ENCODE results near the gene IDUA. TPM values are rescaled to one million over a fixed set of nuclear protein-coding genes. Genes with fewer than 3 reads are reported as not detected.
"Not testable (repeated sequence)": the region's sequence is repeated elsewhere in the genome, so short reads cannot be mapped to it uniquely, and the experiment has no call there.

The IDUA gene
- total RNA-seq, 4 donors from 2014 or later, result 23.9 to 79.4 (median 52.9) TPM

DNA sequence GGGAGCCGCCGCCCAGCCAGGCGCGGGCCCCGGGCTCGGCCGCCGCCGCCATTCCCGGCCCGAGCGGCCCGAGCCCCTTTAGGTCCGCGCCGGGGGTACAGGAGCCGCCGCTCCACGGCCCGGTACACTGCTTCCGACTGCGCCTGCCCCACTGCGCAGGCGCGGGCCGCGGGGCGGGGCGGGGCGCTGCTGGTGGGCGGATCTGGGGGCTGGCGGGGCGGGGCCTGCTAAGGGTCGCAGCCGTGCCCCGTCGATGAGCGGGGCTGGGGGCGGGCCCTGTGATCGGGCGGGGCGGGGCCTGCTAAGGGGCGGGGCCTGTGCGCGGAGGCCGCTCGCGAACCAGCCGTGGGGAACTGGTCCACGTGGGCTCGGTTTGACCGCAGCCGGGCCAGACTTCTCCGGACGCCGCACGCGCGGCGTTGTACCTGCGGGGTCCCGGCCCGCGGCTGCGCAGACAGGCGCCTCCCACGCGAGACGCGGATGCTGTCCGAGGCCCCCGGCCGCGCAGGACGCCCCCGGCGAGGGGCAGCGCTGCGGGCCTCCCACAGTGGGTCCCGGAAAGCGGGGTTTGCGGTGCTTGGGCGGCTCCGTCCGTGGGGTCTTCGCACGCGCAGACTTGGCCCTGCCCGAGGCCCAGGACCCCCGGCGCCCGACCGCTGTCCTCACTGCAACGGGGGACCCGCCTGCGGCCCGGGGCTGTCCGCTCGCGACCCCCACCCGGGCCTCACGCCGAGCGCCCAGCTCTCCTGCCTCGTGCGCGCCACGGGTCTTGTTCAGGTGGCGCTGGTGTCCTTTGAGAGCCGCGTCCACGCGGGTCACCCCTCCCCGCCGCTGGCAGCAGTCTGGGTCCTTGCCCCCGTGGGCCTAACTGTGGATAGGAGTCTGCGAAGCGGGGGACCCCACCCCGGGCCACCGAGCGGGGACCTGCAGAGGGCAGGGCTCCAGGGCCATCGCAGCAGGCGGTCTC, 13.1 kb upstream of the IDUA start, which contains the start of gene DGKQ:
Gene DGKQ, minus strand, starts transcription at position 139 of the 967 bp plus-strand sequence. Its CDS starts 87 bp downstream, at position 52.
- no peaks in the 10 kb centered on the region for H3K36me3 ChIP-seq
- no peaks in the 10 kb centered on the region for H3K9me3 ChIP-seq
- TF ChIP-seq POLR2A (IDR thresholded peaks at IDR 0.05), result no peak
- DNase-seq (ENCODE audit: low spot score in 2 of 2), result peak; percentile 80 to 83
- peak within 1 kb of the TSS; percentile 48 to 95 (median 62) for H3K4me3 ChIP-seq
- H3K4me1 ChIP-seq, result peaks cover 0 to 26% (median 21%) of the 10 kb centered on the region in 4 donors
- no peaks in the 10 kb centered on the region for H3K27me3 ChIP-seq
- peak within 1 kb of the TSS in 2 of 4 donors; percentile 72 to 80 for H3K27ac ChIP-seq
- WGBS, 2 donors, result 43 to 51% methylated on average over 42 to 56 of the region's 123 CpGs

DNA sequence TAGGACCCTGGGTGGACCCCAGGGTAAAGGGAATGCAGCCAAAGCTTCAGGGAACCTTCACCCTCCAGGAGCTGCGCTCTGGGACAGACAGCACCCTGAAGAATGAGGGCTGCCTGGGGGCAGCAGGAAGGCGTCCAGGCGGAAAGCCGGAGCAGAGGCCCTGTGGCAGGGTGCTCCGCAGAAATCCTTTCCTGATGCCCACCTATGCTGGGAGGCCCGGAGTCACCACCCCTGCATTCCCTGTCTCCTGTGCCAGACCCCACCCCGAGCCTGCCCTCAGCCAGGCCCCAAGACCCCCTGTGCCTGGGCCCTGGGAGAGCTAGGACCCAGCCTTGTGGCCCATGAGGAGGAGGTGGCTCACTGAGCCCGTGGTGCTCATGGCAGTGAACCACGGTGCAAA, 12.2 kb upstream of the IDUA start:
- Histone ChIP-seq H3K4me3 (no peak overlapping the region), H3K4me1 (peaks cover 0 to 26% (median 21%) of the 10 kb centered on the region in 4 donors), H3K27ac (no peak overlapping the region), H3K36me3 (no peaks in the 10 kb centered on the region), H3K27me3 (no peaks in the 10 kb centered on the region), H3K9me3 (no peaks in the 10 kb centered on the region)
- WGBS, 2 donors, result 91 to 93% methylated on average over 7 to 9 of the region's 9 CpGs
- DNase-seq (ENCODE audit: low spot score in 2 of 2), result no peak
- TF ChIP-seq, protein P1, sequence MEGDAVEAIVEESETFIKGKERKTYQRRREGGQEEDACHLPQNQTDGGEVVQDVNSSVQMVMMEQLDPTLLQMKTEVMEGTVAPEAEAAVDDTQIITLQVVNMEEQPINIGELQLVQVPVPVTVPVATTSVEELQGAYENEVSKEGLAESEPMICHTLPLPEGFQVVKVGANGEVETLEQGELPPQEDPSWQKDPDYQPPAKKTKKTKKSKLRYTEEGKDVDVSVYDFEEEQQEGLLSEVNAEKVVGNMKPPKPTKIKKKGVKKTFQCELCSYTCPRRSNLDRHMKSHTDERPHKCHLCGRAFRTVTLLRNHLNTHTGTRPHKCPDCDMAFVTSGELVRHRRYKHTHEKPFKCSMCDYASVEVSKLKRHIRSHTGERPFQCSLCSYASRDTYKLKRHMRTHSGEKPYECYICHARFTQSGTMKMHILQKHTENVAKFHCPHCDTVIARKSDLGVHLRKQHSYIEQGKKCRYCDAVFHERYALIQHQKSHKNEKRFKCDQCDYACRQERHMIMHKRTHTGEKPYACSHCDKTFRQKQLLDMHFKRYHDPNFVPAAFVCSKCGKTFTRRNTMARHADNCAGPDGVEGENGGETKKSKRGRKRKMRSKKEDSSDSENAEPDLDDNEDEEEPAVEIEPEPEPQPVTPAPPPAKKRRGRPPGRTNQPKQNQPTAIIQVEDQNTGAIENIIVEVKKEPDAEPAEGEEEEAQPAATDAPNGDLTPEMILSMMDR (IDR thresholded peaks at IDR 0.05), result no peak
- TF ChIP-seq POLR2A (IDR thresholded peaks at IDR 0.05) (no peak), EP300 (IDR thresholded peaks at IDR 0.05) (no peak)

DNA sequence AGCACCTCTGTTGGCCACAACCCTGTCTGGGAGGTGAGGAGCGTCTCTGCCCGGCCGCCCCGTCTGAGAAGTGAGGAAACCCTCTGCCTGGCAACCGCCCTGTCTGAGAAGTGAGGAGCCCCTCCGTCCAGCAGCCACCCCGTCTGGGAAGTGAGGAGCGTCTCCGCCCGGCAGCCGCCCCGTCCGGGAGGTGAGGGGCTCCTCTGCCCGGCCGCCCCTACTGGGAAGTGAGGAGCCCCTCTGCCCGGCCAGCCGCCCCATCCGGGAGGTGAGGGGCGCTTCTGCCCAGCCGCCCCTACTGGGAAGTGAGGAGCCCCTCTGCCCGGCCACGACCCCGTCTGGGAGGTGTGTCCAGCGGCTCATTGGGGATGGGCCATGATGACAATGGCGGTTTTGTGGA, 10.8 kb upstream of the IDUA start:
- not testable (repeated sequence) for H3K36me3 ChIP-seq; H3K27ac ChIP-seq; DNase-seq (ENCODE audit: low spot score in 2 of 2); H3K9me3 ChIP-seq; H3K4me3 ChIP-seq; H3K27me3 ChIP-seq
- peaks cover 0 to 26% (median 21%) of the 10 kb centered on the region in 4 donors for H3K4me1 ChIP-seq
- 85 to 93% methylated on average over 8 to 16 of the region's 25 CpGs for WGBS, 2 donors

DNA sequence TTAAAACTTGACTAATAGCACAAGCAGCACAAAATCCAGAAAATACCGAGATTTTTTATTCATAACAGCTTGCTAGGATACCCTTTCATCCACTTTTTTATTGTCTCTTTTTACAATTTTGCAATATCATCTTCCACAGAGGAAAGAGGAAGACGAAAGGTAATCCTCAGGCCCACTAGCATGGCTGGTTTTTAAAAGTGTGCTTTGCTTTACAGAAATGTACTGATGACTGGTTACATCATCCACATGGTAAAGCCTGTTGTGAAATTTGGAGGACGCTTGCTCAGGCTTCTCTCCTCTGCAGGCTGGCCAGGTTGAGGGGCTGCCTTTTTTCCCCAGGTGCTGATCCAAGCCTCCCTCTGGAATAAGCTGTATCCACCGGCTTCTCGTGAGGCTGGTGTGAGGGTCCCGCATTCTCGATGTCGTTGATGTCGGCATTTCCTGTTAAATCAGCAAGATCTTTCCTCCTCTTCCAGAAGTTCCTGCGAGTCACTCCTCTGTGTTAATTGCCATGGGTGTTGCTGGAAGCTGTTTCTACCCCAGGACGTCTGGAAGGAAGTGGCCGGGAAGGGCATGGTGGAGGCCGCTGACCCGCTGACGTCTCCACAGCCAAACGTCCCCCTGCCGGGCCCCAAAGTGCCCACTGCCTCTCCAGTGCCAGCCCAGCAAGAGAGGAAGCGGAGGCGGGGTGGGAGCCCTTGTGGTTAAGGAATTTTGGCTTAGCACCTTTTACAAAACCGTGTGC, 7.7 kb upstream of the IDUA start:
- no peak overlapping the region for H3K4me3 ChIP-seq
- DNase-seq (ENCODE audit: low spot score in 2 of 2), result no peak
- H3K27ac ChIP-seq, result no peak overlapping the region
- H3K27me3 ChIP-seq, result no peaks in the 10 kb centered on the region
- 48 to 52% methylated on average over 20 of the region's 20 CpGs for WGBS, 2 donors
- no peaks in the 10 kb centered on the region for H3K9me3 ChIP-seq
- TF ChIP-seq, protein P1 (IDR thresholded peaks at IDR 0.05), result no peak
- TF ChIP-seq EP300 (IDR thresholded peaks at IDR 0.05) (peak in 1 of 2 donors; percentile 16), POLR2A (IDR thresholded peaks at IDR 0.05) (no peak)
- peaks cover 0 to 16% (median 0%) of the 10 kb centered on the region in 3 donors for H3K36me3 ChIP-seq
- H3K4me1 ChIP-seq, result peaks cover 0 to 1% (median under 1%) of the 10 kb centered on the region in 4 donors

DNA sequence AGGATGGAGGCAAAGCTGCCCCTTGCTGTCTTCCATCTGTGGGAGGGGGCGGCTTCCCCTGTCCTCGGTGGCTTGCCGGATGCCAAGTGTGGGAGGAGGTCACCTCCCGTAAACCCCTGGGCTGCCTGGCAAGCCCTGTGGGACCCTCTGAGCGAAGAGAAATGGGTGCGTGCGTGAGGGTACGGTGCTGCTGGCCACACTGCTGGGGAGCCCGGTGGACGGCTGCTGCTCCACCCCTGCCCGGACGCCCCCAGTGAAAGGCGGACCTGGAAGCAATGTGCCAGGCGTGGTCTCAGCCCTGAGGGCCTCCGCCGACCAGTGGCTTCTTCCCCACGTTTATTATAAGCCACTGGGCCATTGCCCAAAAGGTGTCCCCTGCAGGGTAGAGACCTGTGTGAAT, 4.6 kb upstream of the IDUA start:
- no peaks in the 10 kb centered on the region for H3K9me3 ChIP-seq
- H3K27ac ChIP-seq, result no peak overlapping the region

More for the DNA sequence above, 4.6 kb upstream of the IDUA start:
- Histone ChIP-seq H3K4me3 (no peak overlapping the region), H3K36me3 (peaks cover 0 to 16% (median 0%) of the 10 kb centered on the region in 3 donors), H3K27me3 (no peaks in the 10 kb centered on the region), H3K4me1 (peaks cover 0 to 19% (median 9%) of the 10 kb centered on the region in 4 donors)
- 87 to 90% methylated on average over 16 to 17 of the region's 17 CpGs for WGBS, 2 donors
- TF ChIP-seq POLR2A (IDR thresholded peaks at IDR 0.05) (no peak), EP300 (IDR thresholded peaks at IDR 0.05) (no peak)
- TF ChIP-seq, protein P1 (IDR thresholded peaks at IDR 0.05), result no peak
- DNase-seq (ENCODE audit: low spot score in 2 of 2), result no peak

Data from tibial nerve (tissue), 4 donors.